GM20000 (cell line): ENCODE results near the gene SASH1.

Experiments
- DNase-seq: peaks from one replicate; pipeline ENCODE4 v3.0.0; 2012; ENCODE audit warnings: low spot score
- TF ChIP-seq, protein P1 (sequence below): IDR thresholded peaks from 2 replicates; pipeline ENCODE4 v1.5.1; 2012; ENCODE audit warnings: mild to moderate bottlenecking, control low read depth; ENCODE audit errors: extremely low read depth, missing control alignments

Gene SASH1

DNA sequence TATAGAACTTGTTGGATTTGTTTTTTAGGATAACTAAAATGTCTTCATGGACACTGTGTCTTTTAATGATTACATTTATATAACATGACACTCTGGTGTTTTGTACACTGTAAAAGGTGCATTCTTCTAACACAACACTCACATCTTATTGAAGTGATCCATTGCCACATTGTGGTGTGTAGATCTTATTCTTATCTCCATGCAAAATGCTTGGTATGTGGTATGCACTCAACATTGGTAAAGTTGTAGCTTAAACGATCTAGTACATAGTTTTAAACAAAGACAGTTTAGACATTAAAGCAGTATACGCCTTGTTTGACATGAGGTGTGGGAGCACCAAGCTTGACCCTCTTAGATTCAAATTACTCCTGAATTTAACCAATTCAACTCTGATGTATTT lies 84.7 kb downstream of the SASH1 start:
- TF ChIP-seq, protein P1, sequence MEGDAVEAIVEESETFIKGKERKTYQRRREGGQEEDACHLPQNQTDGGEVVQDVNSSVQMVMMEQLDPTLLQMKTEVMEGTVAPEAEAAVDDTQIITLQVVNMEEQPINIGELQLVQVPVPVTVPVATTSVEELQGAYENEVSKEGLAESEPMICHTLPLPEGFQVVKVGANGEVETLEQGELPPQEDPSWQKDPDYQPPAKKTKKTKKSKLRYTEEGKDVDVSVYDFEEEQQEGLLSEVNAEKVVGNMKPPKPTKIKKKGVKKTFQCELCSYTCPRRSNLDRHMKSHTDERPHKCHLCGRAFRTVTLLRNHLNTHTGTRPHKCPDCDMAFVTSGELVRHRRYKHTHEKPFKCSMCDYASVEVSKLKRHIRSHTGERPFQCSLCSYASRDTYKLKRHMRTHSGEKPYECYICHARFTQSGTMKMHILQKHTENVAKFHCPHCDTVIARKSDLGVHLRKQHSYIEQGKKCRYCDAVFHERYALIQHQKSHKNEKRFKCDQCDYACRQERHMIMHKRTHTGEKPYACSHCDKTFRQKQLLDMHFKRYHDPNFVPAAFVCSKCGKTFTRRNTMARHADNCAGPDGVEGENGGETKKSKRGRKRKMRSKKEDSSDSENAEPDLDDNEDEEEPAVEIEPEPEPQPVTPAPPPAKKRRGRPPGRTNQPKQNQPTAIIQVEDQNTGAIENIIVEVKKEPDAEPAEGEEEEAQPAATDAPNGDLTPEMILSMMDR: no peak
- no peak for DNase-seq

DNA sequence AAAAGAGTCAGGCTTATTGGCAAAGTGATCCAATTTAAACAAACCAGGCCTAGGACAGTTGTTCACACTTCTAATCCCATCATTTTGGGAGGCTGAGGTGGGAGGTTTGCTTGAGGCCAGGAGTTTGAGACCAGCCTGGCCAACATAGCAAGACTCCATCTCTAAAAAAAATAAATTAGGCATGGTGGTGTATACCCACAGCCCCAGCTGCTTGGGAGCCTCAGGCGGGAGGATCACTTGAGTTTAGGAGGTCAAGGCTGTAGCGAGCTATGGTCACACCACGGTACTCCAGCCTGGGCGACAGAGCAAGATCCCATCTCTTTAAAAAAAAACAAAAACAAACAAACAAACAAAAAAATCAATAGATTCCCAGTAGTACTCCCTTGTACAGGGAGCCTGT lies 86.8 kb downstream of the SASH1 start:
- DNase-seq: no peak
- TF ChIP-seq, protein P1: no peak

DNA sequence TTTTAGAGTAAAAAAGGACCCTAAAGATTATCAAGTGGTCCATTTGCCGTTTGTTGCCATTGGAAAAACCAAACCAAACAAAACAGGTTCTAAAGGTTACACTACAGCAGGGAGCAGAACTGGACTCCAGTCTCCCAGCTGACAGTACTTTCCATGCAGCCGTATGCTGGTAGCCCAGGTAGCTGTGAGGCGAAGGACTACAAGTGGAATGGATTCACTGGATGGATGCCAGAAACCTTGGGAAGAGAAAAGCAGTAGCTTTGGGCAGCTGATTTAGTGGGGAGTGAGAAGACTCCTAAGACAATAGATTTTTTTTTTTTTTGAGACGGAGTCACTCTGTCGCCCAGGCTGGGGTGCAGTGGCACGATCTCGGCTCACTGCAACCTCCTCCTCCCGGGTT lies 88.3 kb downstream of the SASH1 start:
- TF ChIP-seq, protein P1: no peak
- DNase-seq: no peak

DNA sequence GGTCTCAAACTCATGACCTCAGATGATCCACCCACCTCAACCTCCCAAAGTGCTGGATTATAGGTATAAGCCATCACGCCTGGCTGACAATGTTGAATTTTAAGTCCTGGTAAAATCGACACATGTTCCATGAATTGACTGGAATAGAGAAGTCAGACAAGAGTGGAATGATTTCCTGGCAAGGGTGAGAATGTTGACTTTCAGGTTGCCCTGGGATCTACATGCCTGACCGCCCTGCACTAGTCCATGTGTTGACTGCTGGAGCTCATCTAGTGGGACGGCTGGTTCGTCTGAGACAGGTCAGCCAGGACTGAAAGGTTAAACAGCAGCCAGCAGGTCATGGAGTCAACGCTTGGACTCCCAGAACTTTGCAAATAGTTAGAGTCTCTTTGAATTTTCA lies 88.8 kb downstream of the SASH1 start:
- no peak for DNase-seq
- TF ChIP-seq, protein P1: no peak

DNA sequence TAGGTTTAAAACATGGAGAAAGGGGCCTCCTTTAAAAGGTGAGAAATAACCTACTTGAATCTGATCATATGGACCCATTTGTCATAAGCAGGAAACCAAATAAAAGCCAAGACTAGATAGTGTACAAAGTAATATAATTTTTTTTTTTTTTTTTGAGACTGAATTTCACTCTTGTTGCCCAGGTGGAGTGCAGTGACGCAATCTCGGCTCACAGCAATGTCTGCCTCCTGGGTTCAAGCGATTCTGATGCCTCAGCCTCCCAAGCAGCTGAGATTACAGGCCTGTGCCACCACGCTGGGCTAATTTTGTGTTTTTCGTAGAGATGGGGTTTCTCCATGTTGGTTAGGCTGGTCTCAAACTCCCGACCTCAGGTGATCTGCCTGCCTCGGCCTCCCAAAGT lies 89.2 kb downstream of the SASH1 start:
- DNase-seq: no peak
- TF ChIP-seq, protein P1: no peak

DNA sequence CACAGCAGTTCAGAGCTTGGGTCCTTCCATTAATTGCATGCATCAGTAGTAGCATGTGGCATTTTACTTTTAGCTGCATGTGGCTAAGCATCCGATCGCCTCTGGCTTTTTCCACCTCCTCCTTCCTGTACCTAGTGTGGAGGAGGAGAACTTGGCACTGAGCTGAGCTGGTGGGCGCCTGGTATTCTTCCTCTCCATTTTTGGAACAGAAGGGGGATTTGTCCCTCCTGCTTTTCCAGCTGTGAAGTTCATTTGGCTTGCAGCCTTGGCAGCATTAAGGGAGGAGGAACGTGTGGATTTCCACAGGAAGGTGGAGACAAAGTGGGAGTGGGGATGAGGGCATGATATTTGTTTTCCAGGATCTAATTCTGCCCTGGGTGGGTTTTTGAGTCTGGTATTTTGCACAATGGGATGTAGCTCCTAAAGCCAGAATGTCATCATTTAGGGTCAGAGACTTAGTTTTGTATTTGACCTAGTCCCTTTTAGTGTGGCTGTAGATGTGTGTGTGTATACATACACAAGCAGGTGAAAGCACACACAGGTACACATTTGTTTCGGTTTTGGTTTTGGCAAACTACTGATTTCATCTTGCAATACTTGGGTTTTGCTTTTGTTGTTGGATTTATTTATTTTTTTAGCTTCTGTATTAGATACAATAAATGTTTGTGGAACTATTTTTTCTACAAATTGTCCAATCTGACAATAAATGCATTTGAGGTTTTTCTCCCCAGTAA lies 90.0 kb downstream of the SASH1 start:
- TF ChIP-seq, protein P1: no peak
- no peak for DNase-seq

DNA sequence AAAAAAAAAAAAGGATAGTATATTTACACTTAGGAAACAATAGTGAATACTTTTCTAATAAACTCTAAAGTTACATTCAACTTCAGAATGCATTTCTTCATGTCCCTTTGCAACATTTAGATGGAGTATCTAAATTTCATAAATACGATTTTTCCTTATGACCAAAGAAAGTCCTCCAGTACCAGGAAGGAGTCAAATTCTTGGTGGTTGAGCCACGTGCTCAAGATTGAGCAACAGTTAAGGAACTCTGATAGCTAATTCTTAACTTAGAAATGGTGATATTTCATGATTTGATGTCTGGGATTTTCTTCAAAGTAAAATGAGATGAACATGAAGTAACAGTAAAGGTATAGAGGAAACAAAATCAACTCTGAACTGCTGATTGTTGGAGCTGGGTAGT lies 92.7 kb downstream of the SASH1 start:
- no peak for DNase-seq
- TF ChIP-seq, protein P1: no peak
